K562 treated with DMSO at 1 percent for 12 hours (cell line): ENCODE results near the gene PITX3. TPM values are rescaled to one million over a fixed set of nuclear protein-coding genes. Genes with fewer than 3 reads are reported as not detected.

ENCODE experiments used
- total RNA-seq: library from RNA; unstranded; fragments of 300-600 nt; gene quantifications from 2 replicates; pipeline ENCODE4 v1.2.3, GENCODE V29; 2022; ENCODE audit not compliant: insufficient read depth

Gene PITX3
- total RNA-seq = not detected in 2 replicates

DNA sequence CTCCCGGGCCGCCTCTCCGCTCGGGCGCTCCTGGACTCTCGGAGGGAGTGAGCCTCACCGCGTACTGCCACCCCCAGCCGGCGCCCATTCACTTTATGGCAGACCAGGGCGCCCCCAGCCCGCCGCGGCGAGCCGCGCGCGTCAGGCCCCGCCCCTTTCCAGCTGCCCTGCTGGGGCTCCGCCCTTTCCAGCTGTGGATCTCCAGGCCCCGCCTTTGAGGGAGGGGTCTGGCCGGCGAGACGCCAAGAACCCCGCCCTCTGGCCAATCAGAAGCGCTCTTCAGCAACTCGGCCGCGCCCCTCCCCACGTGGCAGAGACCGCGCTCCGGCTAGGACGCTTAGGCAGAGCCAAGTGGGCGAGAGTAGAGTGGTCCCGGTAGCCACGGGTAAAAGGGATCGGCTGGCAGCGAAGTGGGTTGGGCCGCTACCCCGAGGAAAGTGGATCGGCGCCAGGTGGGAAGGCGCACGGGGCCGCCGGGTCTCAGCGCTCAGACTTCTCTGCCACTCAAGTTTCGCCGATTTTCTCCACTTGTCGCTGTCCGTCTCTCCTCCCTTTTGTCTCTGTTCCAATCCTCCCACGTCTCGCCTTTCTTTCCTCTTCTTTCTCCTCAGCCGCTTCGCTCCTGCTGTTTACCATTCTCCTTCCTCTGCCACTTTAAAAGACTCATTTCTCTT lies at the start of gene PITX3:
Gene PITX3, minus strand, starts transcription at position 69 of the 674 bp plus-strand sequence. CDS start 9,432 bp downstream, outside the sequence.

DNA sequence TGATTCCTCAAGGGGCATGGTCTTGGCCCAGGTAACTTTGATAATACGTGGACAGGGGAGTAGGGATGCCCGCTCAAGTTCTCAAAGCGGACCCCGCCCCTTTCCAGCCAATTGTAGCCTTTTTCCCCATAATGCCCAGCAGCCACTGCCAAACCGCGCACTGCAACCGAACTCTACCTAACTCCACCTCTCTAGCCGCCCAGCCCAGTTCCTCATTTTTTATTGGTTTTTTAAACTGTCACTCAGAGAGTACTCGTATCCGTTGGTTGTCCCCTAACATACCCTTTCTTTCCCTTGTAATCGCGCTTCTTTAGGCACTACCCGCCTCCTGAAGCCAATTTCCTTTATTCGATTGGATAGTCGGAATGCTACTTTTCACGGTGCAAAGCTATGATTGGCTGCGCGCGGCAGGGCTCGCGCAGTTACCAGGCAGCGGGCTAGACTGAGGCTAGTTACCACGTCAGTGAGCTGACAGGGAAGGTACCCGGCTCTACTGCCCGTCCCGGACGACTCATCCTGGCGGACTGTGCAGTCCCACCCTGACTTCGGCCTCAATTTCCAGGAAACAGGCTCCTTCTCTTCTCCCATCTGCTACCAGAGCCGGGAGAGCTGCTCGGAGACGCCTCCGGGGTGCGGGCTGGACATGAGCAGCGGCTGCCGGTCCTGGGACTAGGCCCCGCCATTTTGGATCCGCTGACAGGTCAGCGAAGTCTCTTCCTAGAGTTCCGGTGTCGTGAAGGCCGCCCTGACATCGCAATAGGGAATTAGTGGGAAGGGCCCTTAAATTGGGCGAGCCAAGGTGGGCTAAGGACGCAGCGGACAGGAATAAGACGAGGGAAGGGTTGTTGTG lies 4.0 kb upstream of the PITX3 start, which contains the start of gene GBF1:
Gene GBF1, plus strand, starts transcription at position 451 of the 850 bp plus-strand sequence. CDS start 13,407 bp downstream, outside the sequence.

GRCh38 chr10:102225646-102226541 lies 15.4 kb downstream of the PITX3 start, which contains the start of gene ELOVL3:
ELOVL3 (plus strand) TSS chr10:102226299; CDS start chr10:102226549, 250 bp downstream.

Other genes starting within 250 kb of the PITX3 start
- not detected in 2 replicates for gene ARMH3, start 185.3 kb downstream of the PITX3 start, total RNA-seq
- 12.0 and 14.6 TPM in 2 replicates for gene HPS6, start 176.2 kb downstream of the PITX3 start, total RNA-seq
- gene LDB1, start 121.1 kb downstream of the PITX3 start, total RNA-seq = 25.0 and 52.3 TPM in 2 replicates
- gene PPRC1, start 108.5 kb downstream of the PITX3 start, total RNA-seq = 3.6 and 10.2 TPM in 2 replicates
- gene NOLC1, start 89.1 kb downstream of the PITX3 start, total RNA-seq = 16.0 and 44.6 TPM in 2 replicates
- 1.8 TPM in 1 of 2 replicates, not detected in the other for gene ELOVL3, start 15.2 kb downstream of the PITX3 start, total RNA-seq
- 11.9 and 47.2 TPM in 2 replicates for gene GBF1, start 4.0 kb upstream of the PITX3 start, total RNA-seq
- 29.0 and 35.8 TPM in 2 replicates for gene NFKB2, start 154.2 kb upstream of the PITX3 start, total RNA-seq
- 2.1 TPM in 2 replicates for gene PSD, start 177.3 kb upstream of the PITX3 start, total RNA-seq
- gene FBXL15, start 179.3 kb upstream of the PITX3 start, total RNA-seq = 20.9 and 43.4 TPM in 2 replicates
- gene CUEDC2, start 191.1 kb upstream of the PITX3 start, total RNA-seq = 33.1 and 38.5 TPM in 2 replicates
- gene C10orf95, start 210.0 kb upstream of the PITX3 start, total RNA-seq = 2.6 TPM in 1 of 2 replicates, not detected in the other